GM10266 (cell line): ENCODE results near the gene OSBPL6.
"Not testable (repeated sequence)": the region's sequence is repeated elsewhere in the genome, so short reads cannot be mapped to it uniquely, and the experiment has no call there.

Experiments used
- DNase-seq: peaks from one replicate; pipeline ENCODE4 v3.0.0; 2012; ENCODE audit errors: extremely low spot score
- TF ChIP-seq, protein P1 (sequence below): IDR thresholded peaks from 2 replicates; pipeline ENCODE4 v1.5.1; 2012; ENCODE audit warnings: mild to moderate bottlenecking, low read depth; ENCODE audit not compliant: control insufficient read depth, insufficient read depth; ENCODE audit errors: missing control alignments

OSBPL6 gene

DNA sequence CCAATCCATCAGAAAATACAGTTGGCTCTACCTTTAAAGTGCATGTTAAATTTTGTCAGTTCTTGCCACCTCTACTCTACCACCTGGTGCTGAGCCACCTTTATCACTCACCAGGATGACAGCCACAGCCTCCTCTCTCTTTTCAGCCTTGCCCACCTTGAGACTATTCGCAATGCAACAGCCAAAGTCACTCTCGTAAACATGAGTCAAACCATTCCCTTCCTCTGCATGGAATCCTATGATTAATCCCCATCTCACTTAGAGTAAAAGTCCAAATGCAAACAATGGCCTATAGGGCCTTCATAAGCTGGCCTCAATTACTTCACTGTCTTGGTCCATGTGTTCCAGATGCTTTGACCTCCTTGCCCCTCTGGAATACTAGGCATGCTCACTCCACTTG is 5.8 kb upstream of the OSBPL6 start:
- TF ChIP-seq, protein P1, sequence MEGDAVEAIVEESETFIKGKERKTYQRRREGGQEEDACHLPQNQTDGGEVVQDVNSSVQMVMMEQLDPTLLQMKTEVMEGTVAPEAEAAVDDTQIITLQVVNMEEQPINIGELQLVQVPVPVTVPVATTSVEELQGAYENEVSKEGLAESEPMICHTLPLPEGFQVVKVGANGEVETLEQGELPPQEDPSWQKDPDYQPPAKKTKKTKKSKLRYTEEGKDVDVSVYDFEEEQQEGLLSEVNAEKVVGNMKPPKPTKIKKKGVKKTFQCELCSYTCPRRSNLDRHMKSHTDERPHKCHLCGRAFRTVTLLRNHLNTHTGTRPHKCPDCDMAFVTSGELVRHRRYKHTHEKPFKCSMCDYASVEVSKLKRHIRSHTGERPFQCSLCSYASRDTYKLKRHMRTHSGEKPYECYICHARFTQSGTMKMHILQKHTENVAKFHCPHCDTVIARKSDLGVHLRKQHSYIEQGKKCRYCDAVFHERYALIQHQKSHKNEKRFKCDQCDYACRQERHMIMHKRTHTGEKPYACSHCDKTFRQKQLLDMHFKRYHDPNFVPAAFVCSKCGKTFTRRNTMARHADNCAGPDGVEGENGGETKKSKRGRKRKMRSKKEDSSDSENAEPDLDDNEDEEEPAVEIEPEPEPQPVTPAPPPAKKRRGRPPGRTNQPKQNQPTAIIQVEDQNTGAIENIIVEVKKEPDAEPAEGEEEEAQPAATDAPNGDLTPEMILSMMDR: no peak
- no peak for DNase-seq

DNA sequence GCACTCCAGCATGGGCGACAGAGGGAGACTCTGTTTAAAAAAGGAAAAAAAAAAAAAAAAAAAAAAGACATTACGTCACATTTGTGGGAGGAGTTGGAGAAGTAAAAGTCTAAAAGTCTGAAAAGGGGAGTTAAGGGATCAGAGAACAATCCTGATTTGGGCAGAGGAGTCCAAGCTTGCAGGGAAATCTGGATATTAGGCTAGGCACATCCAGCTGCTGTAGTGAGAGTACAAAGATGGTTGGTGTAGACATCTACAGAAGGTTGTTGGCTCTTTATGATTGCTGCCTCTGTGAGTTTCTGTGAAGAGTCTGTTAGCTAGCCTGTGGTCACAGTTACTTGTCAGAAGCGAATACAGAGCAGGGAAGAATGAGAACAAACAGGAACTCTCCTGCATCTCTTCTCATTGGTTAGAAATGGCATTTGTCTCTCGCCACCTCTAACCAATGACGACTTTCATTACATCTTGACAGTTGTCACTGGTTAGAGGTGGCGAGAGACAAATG is 3.3 kb upstream of the OSBPL6 start:
- TF ChIP-seq, protein P1: no peak
- DNase-seq: peak; percentile 61

DNA sequence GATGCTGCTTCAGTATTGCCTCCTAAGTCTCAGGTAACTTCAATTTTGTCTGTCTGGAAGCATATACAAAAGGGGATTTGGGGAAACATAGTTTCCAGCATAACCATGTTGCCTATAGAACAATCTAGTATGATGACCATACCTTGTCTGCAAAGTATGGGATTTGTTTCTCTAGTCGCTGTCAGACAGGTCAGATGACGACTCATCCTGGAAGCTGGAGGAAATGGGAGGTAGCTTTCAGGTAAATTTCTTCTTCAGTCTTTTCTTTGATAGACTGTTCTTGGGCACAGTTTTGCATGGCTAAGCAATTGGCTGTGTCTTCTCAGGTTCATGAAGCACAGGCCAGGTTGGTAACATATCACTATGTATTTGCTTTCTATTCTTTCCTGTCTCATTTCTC is 2.8 kb upstream of the OSBPL6 start:
- TF ChIP-seq, protein P1: no peak
- no peak for DNase-seq

DNA sequence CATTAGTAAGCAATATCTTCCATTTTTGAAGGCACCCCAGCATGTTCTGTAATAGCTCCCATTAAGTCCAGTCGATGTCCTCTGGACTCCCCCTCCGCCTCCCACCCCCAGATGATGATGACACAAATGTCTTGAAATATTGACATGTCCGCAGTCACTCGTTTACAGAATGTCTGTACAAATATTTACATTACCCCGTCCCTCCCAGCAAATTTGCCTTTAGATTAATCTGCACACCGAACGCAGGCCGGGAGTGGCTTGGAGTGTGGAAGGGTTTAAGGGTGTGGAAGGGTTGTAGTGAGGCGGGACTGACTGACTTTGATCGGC is 853 bp upstream of the OSBPL6 start:
- DNase-seq: no peak
- TF ChIP-seq, protein P1: no peak

DNA sequence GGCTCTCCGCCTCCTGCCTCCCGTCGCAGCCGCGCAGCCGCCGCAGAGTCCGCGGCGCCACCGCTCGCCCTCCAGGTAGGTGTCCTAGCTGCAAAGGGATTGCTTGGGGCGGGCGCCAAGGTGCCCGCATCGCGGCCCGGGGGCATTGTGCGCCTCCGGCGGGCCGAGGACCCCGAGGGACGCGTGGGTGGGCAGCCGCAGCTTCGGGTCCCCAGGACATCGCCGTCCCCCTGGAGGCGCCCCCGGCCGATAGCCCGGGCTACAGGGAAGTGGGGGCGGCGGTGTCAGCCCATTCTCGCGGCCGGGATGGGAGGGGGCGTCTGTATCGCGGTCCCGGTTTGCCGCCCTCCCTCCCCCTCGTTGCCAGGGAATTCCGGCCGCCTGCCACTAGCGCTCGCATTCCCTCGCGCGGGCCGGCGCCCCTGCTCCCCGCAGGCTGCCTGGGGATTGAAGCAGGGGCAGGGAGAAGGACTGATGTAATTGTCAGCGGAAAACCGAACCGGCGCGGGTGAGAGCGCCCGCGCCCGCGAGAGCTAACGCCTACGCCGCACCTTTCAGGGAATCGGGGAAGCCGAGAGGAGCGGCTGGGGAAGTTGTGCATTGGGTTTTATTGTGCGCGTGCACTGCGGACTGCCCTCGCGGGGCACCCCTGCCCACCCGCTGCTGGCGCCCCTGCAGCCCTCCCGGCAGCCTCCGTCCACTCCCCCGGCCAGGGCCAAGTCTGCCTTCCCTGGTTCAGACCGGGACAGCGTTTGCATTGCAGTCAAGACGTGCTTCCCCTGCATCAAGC is 483 bp downstream of the OSBPL6 start:
- TF ChIP-seq, protein P1: no peak

DNA sequence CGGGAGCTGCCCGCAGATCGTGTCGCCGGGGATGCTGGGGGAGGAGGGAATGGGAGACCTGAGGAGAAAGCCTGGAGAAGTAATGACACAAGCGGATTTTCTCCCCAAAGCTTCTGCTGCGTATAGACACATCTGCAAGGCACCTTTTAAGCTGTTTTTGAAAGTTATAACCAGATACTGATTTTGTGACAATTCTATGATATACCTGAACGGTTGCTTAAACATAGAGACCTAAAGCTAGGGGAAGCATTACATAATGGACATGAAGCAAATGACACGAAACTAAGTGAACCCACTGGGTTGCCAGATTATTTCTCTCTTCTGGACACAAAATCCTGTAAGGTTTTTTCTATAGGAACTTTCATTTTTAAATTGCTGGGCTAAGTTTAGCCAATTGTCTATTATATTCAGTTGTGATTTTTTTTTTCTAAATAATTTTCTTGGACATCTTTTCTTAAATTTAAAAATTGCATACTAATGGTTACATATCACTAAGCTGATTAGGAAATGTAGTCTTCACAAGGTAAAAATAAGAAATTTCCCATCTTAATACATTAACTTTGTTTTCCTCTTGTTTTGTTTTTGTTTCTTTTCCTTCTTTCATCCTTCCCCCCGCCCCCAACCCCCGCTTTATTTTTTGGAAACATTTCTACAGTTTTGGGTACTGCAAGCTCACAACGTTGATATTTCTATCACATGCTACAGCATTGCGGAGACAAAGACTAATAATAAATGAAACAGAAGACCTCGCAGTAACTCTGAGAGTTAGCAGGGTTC is 1.3 kb downstream of the OSBPL6 start:
- DNase-seq: no peak
- TF ChIP-seq, protein P1: no peak

More for the DNA sequence above, 483 bp downstream of the OSBPL6 start:
- DNase-seq: peak; percentile 34

DNA sequence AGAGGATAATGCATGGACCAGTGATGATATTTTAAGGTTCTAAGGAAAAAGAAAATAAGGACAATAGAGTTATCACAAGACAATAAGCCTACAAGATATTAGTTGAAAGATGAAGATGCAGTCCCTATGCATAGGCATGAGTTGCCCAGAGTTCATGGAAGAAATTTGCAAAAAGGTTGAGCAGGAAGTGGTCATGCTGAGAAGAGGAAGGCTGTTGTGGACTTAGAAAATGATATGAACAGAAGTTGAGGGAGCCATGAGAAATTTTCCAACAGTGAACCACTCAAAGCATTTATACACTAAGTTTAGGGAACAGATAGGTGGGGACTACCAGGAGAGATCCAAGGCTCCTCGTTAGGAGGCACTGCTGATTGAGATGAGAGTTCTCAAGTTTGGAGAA is 3.5 kb downstream of the OSBPL6 start:
- DNase-seq: no peak
- TF ChIP-seq, protein P1: no peak

DNA sequence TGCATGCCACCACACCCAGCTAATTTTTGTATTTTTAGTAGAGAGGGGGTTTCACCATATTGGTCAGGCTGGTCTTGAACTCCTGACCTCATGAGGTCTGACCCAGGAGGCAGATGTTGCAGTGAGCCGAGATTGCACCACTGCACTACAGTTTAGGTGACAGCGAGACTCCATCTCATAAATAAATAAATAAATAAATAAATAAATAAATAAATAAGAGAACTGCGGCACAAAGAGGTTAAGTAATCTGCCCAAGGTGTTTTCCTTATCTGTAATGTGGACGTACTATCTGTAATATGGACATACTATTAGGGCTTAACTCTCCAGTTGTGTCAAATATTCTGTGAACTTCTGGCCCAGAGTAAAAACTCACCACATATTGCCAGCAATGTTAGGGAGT is 4.1 kb downstream of the OSBPL6 start:
- DNase-seq: not testable (repeated sequence)
